MCF 10A (cell line): Measurements from ENCODE around the gene TUBGCP6. TPM values are rescaled to one million over a fixed set of nuclear protein-coding genes. Genes with fewer than 3 reads are reported as not detected.
A peak's percentile ranks its signal among the peaks of the same experiment; 100 is the strongest.

Experiments
- BruUV-seq: library from RNA; stranded (reverse); fragments of 400-500 nt; replicated peaks from 2 replicates; lab custom pipeline; 2021; lab: Mats Ljungman, UMichigan
- CTCF ChIA-PET: fragments of 300-600 bp; sonication (Branson Sonifier 250); formaldehyde crosslinking; extraction: SDS; loops from one replicate; lab custom pipeline; 2021; ENCODE audit warnings: antibody characterized with exemption, inconsistent platforms; lab: Yijun Ruan, JAX
- POLR2A ChIA-PET: fragments of 300-600, 350-650 bp; sonication (Branson Sonifier 250); formaldehyde crosslinking; extraction: SDS; loops from one replicate; lab custom pipeline; 2020; ENCODE audit warnings: antibody characterized with exemption, inconsistent platforms; lab: Yijun Ruan, JAX
- DNase-seq: peaks from one replicate; pipeline ENCODE4 v3.0.0-alpha.2; 2018; ENCODE audit not compliant: unreplicated experiment
- H3K27ac Mint-ChIP-seq: one replicate; pipeline ENCODE4 v1.8.0; 2022; ENCODE audit warnings: mild to moderate bottlenecking, low read depth, mixed read lengths; ENCODE audit not compliant: unreplicated experiment
- H3K27me3 Mint-ChIP-seq: one replicate; pipeline ENCODE4 v1.8.0; 2022; ENCODE audit warnings: mixed read lengths; ENCODE audit not compliant: insufficient read depth, unreplicated experiment
- H3K36me3 Mint-ChIP-seq: one replicate; pipeline ENCODE4 v1.8.0; 2022; ENCODE audit warnings: mild to moderate bottlenecking, moderate library complexity, mixed read lengths; ENCODE audit not compliant: insufficient read depth, unreplicated experiment
- H3K4me1 Mint-ChIP-seq: one replicate; pipeline ENCODE4 v1.8.0; 2022; ENCODE audit warnings: mixed read lengths; ENCODE audit not compliant: insufficient read depth, unreplicated experiment
- H3K4me3 Mint-ChIP-seq: one replicate; pipeline ENCODE4 v1.8.0; 2022; ENCODE audit warnings: mild to moderate bottlenecking, moderate library complexity, mixed read lengths; ENCODE audit not compliant: unreplicated experiment
- H3K9me3 Mint-ChIP-seq: one replicate; pipeline ENCODE4 v1.8.0; 2022; ENCODE audit warnings: mixed read lengths; ENCODE audit not compliant: unreplicated experiment
- intact Hi-C: fragments of 100-400 bp; cut with micrococcal nuclease; formaldehyde crosslinking; loops from 2 replicates; pipeline ENCODE4 v1.14.1; 2022
- total RNA-seq: library from RNA; stranded (reverse); gene quantifications from 2 replicates; pipeline ENCODE4 v1.2.3, GENCODE V29; 2022
- TF ChIP-seq, protein P1 (sequence below): fragments of 200-600 bp; IDR thresholded peaks from one replicate; pipeline ENCODE4 v1.8.0; 2022; ENCODE audit warnings: antibody characterized with exemption, mild to moderate bottlenecking; ENCODE audit not compliant: unreplicated experiment

TUBGCP6 gene
- total RNA-seq, 1 experiment from 2014 or later = 27.9 TPM

GRCh38 chr22:50167689-50168489 lies 76.9 kb downstream of the TUBGCP6 start:
- Mint-ChIP-seq H3K36me3 (peaks cover 6% of the 10 kb centered on the region), H3K9me3 (no peaks in the 10 kb centered on the region), H3K27ac (no peak overlapping the region), H3K4me1 (no peaks in the 10 kb centered on the region), H3K4me3 (peak overlapping the region; percentile 11), H3K27me3 (peaks cover 18% of the 10 kb centered on the region)
- BruUV-seq = no TSS peak
- intact Hi-C loops = no loop called here
- no peak for DNase-seq
- CTCF ChIA-PET = no interaction called here
- TF ChIP-seq, protein P1, sequence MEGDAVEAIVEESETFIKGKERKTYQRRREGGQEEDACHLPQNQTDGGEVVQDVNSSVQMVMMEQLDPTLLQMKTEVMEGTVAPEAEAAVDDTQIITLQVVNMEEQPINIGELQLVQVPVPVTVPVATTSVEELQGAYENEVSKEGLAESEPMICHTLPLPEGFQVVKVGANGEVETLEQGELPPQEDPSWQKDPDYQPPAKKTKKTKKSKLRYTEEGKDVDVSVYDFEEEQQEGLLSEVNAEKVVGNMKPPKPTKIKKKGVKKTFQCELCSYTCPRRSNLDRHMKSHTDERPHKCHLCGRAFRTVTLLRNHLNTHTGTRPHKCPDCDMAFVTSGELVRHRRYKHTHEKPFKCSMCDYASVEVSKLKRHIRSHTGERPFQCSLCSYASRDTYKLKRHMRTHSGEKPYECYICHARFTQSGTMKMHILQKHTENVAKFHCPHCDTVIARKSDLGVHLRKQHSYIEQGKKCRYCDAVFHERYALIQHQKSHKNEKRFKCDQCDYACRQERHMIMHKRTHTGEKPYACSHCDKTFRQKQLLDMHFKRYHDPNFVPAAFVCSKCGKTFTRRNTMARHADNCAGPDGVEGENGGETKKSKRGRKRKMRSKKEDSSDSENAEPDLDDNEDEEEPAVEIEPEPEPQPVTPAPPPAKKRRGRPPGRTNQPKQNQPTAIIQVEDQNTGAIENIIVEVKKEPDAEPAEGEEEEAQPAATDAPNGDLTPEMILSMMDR = no peak
- POLR2A ChIA-PET = no interaction called here

Other genes with a start within 250 kb of the TUBGCP6 start
- not detected in 2 replicates for gene IL17REL, start 232.3 kb downstream of the TUBGCP6 start, total RNA-seq
- not detected in 2 replicates for gene TTLL8, start 186.7 kb downstream of the TUBGCP6 start, total RNA-seq
- not detected in 2 replicates for gene MLC1, start 159.6 kb downstream of the TUBGCP6 start, total RNA-seq
- not detected in 2 replicates for gene MOV10L1, start 155.0 kb downstream of the TUBGCP6 start, total RNA-seq
- 0.77 and 2.7 TPM in 2 replicates for gene PANX2, start 74.3 kb downstream of the TUBGCP6 start, total RNA-seq
- gene TRABD, start 59.1 kb downstream of the TUBGCP6 start, total RNA-seq = 60.6 and 63.8 TPM in 2 replicates
- gene SELENOO, start 44.0 kb downstream of the TUBGCP6 start, total RNA-seq = 16.1 and 21.9 TPM in 2 replicates
- 27.5 and 29.2 TPM in 2 replicates for gene HDAC10, start 6.2 kb upstream of the TUBGCP6 start, total RNA-seq
- 24.9 and 25.0 TPM in 2 replicates for gene MAPK12, start 16.7 kb upstream of the TUBGCP6 start, total RNA-seq
- gene MAPK11, start 25.4 kb upstream of the TUBGCP6 start, total RNA-seq = 10.4 and 11.9 TPM in 2 replicates
- 199 and 200 TPM in 2 replicates for gene PLXNB2, start 62.6 kb upstream of the TUBGCP6 start, total RNA-seq
- gene DENND6B, start 82.0 kb upstream of the TUBGCP6 start, total RNA-seq = 4.0 and 5.5 TPM in 2 replicates
- gene PPP6R2, start 98.3 kb upstream of the TUBGCP6 start, total RNA-seq = 28.4 and 30.1 TPM in 2 replicates
- 82.1 and 106 TPM in 2 replicates for gene SBF1, start 230.0 kb upstream of the TUBGCP6 start, total RNA-seq
- 35.4 and 39.7 TPM in 2 replicates for gene ADM2, start 236.5 kb upstream of the TUBGCP6 start, total RNA-seq
- 0.63 and 1.6 TPM in 2 replicates for gene MIOX, start 241.8 kb upstream of the TUBGCP6 start, total RNA-seq